ENCODE results near the gene STPG4.

DNA sequence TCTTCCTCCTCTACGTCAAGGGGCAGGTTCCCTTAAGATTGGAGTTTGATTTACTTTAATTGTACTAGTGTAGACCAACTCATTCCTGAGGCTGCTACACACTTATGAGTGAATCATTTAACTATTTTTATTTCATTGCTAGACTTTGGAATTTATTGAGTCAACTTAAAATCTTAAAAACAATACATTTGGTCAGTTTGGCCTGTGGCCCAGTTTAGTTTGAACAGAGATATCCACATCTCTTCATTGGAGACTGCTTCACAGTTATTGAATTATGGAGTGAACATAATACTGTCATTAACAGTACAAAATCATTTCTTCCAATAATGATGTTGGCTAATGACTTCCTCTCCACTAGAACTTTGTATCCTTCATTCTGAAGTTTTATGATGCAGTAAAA is 34.5 kb upstream of the STPG4 start:
- TF ChIP-seq, protein P1, sequence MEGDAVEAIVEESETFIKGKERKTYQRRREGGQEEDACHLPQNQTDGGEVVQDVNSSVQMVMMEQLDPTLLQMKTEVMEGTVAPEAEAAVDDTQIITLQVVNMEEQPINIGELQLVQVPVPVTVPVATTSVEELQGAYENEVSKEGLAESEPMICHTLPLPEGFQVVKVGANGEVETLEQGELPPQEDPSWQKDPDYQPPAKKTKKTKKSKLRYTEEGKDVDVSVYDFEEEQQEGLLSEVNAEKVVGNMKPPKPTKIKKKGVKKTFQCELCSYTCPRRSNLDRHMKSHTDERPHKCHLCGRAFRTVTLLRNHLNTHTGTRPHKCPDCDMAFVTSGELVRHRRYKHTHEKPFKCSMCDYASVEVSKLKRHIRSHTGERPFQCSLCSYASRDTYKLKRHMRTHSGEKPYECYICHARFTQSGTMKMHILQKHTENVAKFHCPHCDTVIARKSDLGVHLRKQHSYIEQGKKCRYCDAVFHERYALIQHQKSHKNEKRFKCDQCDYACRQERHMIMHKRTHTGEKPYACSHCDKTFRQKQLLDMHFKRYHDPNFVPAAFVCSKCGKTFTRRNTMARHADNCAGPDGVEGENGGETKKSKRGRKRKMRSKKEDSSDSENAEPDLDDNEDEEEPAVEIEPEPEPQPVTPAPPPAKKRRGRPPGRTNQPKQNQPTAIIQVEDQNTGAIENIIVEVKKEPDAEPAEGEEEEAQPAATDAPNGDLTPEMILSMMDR (IDR thresholded peaks at IDR 0.05; ENCODE audit: low read length), result no peak
- TF ChIP-seq EZH2 (optimal IDR thresholded peaks at IDR 0.05; ENCODE audit: low read depth, low read length) (no peak), EZH2phosphoT487 (IDR thresholded peaks at IDR 0.05; ENCODE audit: low read length) (no peak)

Measured in MM.1S (cell line).